K562 (cell line): ENCODE measurements around the gene EVPL. TPM values are rescaled to one million over a fixed set of nuclear protein-coding genes. Genes with fewer than 3 reads are reported as not detected.

ENCODE experiments used
- ATAC-seq: fragments of 200-7000 bp; cut with Tn5 transposase; 3 replicates; pipeline ENCODE4 v1.9.1; 2020; ENCODE audit warnings: moderate library complexity
- BruUV-seq: library from RNA; stranded (reverse); fragments of 400-500 nt; replicated peaks from 2 replicates; lab custom pipeline; 2021; lab: Mats Ljungman, UMichigan
- CTCF ChIA-PET: fragments of 300-600 bp; formaldehyde crosslinking; extraction: SDS; loops from one replicate; lab custom pipeline; 2021; ENCODE audit warnings: low intra/inter-chr PET ratio; lab: Yijun Ruan, JAX
- POLR2A ChIA-PET: fragments of 300-600, 350-650 bp; sonication (Branson Sonifier 250); formaldehyde crosslinking; extraction: SDS; loops from one replicate; lab custom pipeline; 2021; ENCODE audit warnings: antibody characterized with exemption, inconsistent platforms; lab: Yijun Ruan, JAX
- DNase-seq, 4 experiments: peaks; one replicate each; pipeline versions ENCODE4 v3.0.0 to v3.0.0-alpha.2; 2011 to 2018; ENCODE audit warnings: low spot score in 3 of 4, mixed read lengths in 3 of 4; ENCODE audit errors: extremely low read depth in 1 of 4
- FAIRE-seq: peaks from 2 replicates; lab custom pipeline; 2011; peaks lifted over from hg19 to GRCh38; lab: Jason Lieb, UNC
- H2AFZ ChIP-seq: 2 replicates; pipeline ENCODE4 v1.6.0; 2011; ENCODE audit warnings: low read depth, low read length, control low read depth, inconsistent platforms
- H3K27ac ChIP-seq: fragments of 200-600 bp; 3 replicates; pipeline ENCODE4 v1.8.0; 2011; ENCODE audit warnings: low read depth, mild to moderate bottlenecking, control low read depth, inconsistent platforms, low read length, moderate library complexity, mixed read lengths; ENCODE audit errors: extremely low read depth
- H3K27me3 ChIP-seq, 2 experiments: fragments of 300-600 bp in 1 of 2; 2 replicates in 1 of 2; 3 replicates in 1 of 2; pipeline versions ENCODE4 v1.6.0 to v1.8.0; 2011; ENCODE audit warnings: inconsistent platforms in 2 of 2, low read length in 2 of 2, mild to moderate bottlenecking in 1 of 2, mixed read lengths in 1 of 2, moderate library complexity in 1 of 2; ENCODE audit not compliant: control insufficient read depth in 2 of 2, insufficient read depth in 2 of 2
- H3K36me3 ChIP-seq: fragments of 300-600 bp; 3 replicates; pipeline ENCODE4 v1.8.0; 2011; ENCODE audit warnings: mild to moderate bottlenecking, low read length, inconsistent platforms; ENCODE audit not compliant: control insufficient read depth, insufficient read depth
- H3K4me1 ChIP-seq, 2 experiments: fragments of 200-600 bp in 1 of 2; replicated peaks in 1 of 2; 2 replicates in 1 of 2; 3 replicates in 1 of 2; pipeline versions ENCODE4 v1.5.1 to v1.8.0; 2011; ENCODE audit warnings: inconsistent platforms in 2 of 2, low read length in 2 of 2, mild to moderate bottlenecking in 1 of 2, mixed read lengths in 1 of 2, moderate library complexity in 1 of 2; ENCODE audit not compliant: control insufficient read depth in 2 of 2, insufficient read depth in 2 of 2
- H3K4me2 ChIP-seq: 2 replicates; pipeline ENCODE4 v1.6.1; 2011; ENCODE audit warnings: low read length, control low read depth, inconsistent platforms, mixed read lengths; ENCODE audit not compliant: insufficient read depth
- H3K4me3 ChIP-seq: fragments of 200-600 bp; sonication (generic), shearing (Covaris generic); 2 replicates; pipeline ENCODE4 v1.5.1; 2016; ENCODE audit warnings: control low read depth, inconsistent platforms
- H3K79me2 ChIP-seq: fragments of 200-600 bp; 3 replicates; pipeline ENCODE4 v1.8.0; 2011; ENCODE audit warnings: low read length, inconsistent platforms; ENCODE audit not compliant: control insufficient read depth, insufficient read depth
- H3K9ac ChIP-seq, 2 experiments: 2 replicates each; pipeline versions ENCODE4 v1.6.0 to v1.6.1; 2011; ENCODE audit warnings: low read depth in 2 of 2, low read length in 2 of 2, control low read depth in 1 of 2, inconsistent platforms in 1 of 2, mild to moderate bottlenecking in 1 of 2, mixed read lengths in 1 of 2; ENCODE audit not compliant: insufficient read depth in 1 of 2
- H3K9me1 ChIP-seq: one replicate; pipeline ENCODE4 v1.6.0; 2011; ENCODE audit warnings: inconsistent platforms, mild to moderate bottlenecking, low read length, moderate library complexity; ENCODE audit not compliant: control insufficient read depth, insufficient read depth
- H3K9me3 ChIP-seq: replicated peaks from 2 replicates; pipeline ENCODE4 v1.5.1; 2011; ENCODE audit warnings: low read depth, low read length, inconsistent platforms; ENCODE audit not compliant: control insufficient read depth, insufficient read depth
- H4K20me1 ChIP-seq: replicated peaks from 2 replicates; pipeline ENCODE4 v1.6.1; 2011; ENCODE audit warnings: low read length, inconsistent platforms, mixed read lengths; ENCODE audit not compliant: control insufficient read depth, insufficient read depth
- CC2D1A ChIP-seq: fragments of 450-650 bp; IDR thresholded peaks from 2 replicates; pipeline ENCODE4 v1.6.1; 2017; ENCODE audit warnings: mild to moderate bottlenecking
- ELF1 ChIP-seq: fragments of 200-800 bp; sonication (Bioruptor generic); IDR thresholded peaks from 2 replicates; pipeline ENCODE4 v1.6.1; 2016; ENCODE audit warnings: missing genetic modification characterization, missing compliant biosample characterization
- FOXK2 ChIP-seq, 2 experiments: fragments of 450-650 bp; IDR thresholded peaks in 1 of 2; conservative IDR thresholded peaks in 1 of 2; 2 replicates each; pipeline ENCODE4 v1.6.1; 2016; ENCODE audit warnings: low read depth in 2 of 2, mild to moderate bottlenecking in 1 of 2
- FOXM1 ChIP-seq, 2 experiments: fragments of 450-650 bp in 1 of 2; sonication (generic) in 1 of 2; formaldehyde crosslinking in 1 of 2; IDR thresholded peaks; 2 replicates each; pipeline versions ENCODE4 v1.6.1 to v1.9.0; 2017 to 2022; ENCODE audit warnings: low read depth in 2 of 2, mild to moderate bottlenecking in 2 of 2, missing genetic modification reagents in 1 of 2, moderate library complexity in 1 of 2
- HDGF ChIP-seq: fragments of 450-650 bp; IDR thresholded peaks from 2 replicates; pipeline ENCODE4 v1.6.1; 2016
- NR1H2 ChIP-seq: sonication (generic); formaldehyde crosslinking; IDR thresholded peaks from 2 replicates; pipeline ENCODE4 v1.4.0; 2020; ENCODE audit warnings: mild to moderate bottlenecking, missing genetic modification reagents
- PTRF ChIP-seq: fragments of 450-650 bp; IDR thresholded peaks from 2 replicates; pipeline ENCODE4 v1.6.1; 2016; ENCODE audit warnings: mild to moderate bottlenecking, missing genetic modification characterization, missing compliant biosample characterization
- SP2 ChIP-seq: IDR thresholded peaks from 2 replicates; pipeline ENCODE4 v1.6.1; 2011; ENCODE audit warnings: mild to moderate bottlenecking, low read depth, low read length, moderate library complexity; ENCODE audit not compliant: poor library complexity, severe bottlenecking; ENCODE audit errors: extremely low read depth
- TCF3 ChIP-seq: sonication (generic); formaldehyde crosslinking; IDR thresholded peaks from 2 replicates; pipeline ENCODE4 v1.4.0; 2020; ENCODE audit warnings: mild to moderate bottlenecking, missing genetic modification reagents
- THRAP3 ChIP-seq: fragments of 450-650 bp; IDR thresholded peaks from 2 replicates; pipeline ENCODE4 v1.6.1; 2016; ENCODE audit warnings: mild to moderate bottlenecking, inconsistent platforms, borderline replicate concordance
- ZBTB11 ChIP-seq, 3 experiments: fragments of 200-800 bp in 1 of 3; fragments of 250-450 bp in 1 of 3; fragments of 450-650 bp in 1 of 3; sonication (Bioruptor Pico) in 1 of 3; sonication (Bioruptor generic) in 1 of 3; formaldehyde crosslinking in 1 of 3; IDR thresholded peaks; 2 replicates each; pipeline versions ENCODE4 v1.6.1 to v1.8.0; 2016 to 2022; ENCODE audit warnings: mild to moderate bottlenecking in 2 of 3, missing genetic modification characterization in 2 of 3, missing compliant biosample characterization in 1 of 3, moderate library complexity in 1 of 3
- ZBTB2 ChIP-seq: fragments of 450-650 bp; IDR thresholded peaks from 2 replicates; pipeline ENCODE4 v1.6.1; 2016; ENCODE audit warnings: antibody characterized with exemption
- ZBTB26 ChIP-seq: fragments of 450-650 bp; formaldehyde crosslinking; IDR thresholded peaks from 2 replicates; pipeline ENCODE4 v1.4.0; 2022; ENCODE audit warnings: missing genetic modification characterization
- ZNF232 ChIP-seq: sonication (generic); formaldehyde crosslinking; IDR thresholded peaks from 2 replicates; pipeline ENCODE4 v1.8.0; 2022; ENCODE audit warnings: mild to moderate bottlenecking, missing genetic modification reagents
- whole genome bisulfite sequencing: fragments of 100-300 bp; shearing (Covaris generic); methylation state at CpG from one replicate; pipeline ENCODE4 v1.1.6; 2016; ENCODE audit warnings: low coverage, mixed read lengths; ENCODE audit not compliant: insufficient coverage; ENCODE audit errors: missing lambda C conversion rate; 5-methylcytosine and 5-hydroxymethylcytosine counted together
- in situ Hi-C: fragments of 300-500 bp; cut with MboI; formaldehyde crosslinking; loops from 4 replicates; pipeline ENCODE4 v1.15.0; 2018; ENCODE audit warnings: inconsistent platforms, mixed read lengths
- intact Hi-C: fragments of 100-400 bp; cut with micrococcal nuclease; formaldehyde crosslinking; loops from 2 replicates; pipeline ENCODE4 v1.14.2; 2022
- polyA plus RNA-seq, 8 experiments: library from polyadenylated mRNA; depleted of rRNA in 4 of 8; stranded (reverse) in 5 of 8; unstranded in 3 of 8; fragments of >200 nt; fragmentation: Nextera tagmentation in 2 of 8; fragmentation: Illumina TruSeq in 1 of 8; extraction: Ambion mirVana in 2 of 8; extraction: Trizol in 1 of 8; gene quantifications; 2 replicates each; pipeline versions ENCODE4 v1.2.1 to v1.2.3, GENCODE V29; 2011 to 2014; ENCODE audit warnings: inconsistent platforms in 1 of 8, missing spikeins in 1 of 8
- total RNA-seq, 7 experiments: library from RNA; depleted of rRNA in 6 of 7; stranded (reverse); fragments of >200 nt in 6 of 7; fragmentation: Illumina TruSeq in 2 of 7; extraction: Trizol in 2 of 7; gene quantifications; 2 replicates each; pipeline versions ENCODE4 v1.2.1 to v1.2.3, GENCODE V29; 2011 to 2021; ENCODE audit warnings: low replicate concordance in 1 of 7

The EVPL gene
- total and polyA plus RNA-seq, 9 of the 15 experiments (the other 6 are each of a cell fraction or from before 2014, with no cell fraction given) = 0.08 to 0.18 (median 0.16) TPM; not detected in 5

- TF ChIP-seq ZBTB11 (CRISPR knock-in tag; IDR thresholded peaks at IDR 0.05) = no peak
- no peak for TF ChIP-seq PTRF (tag)
Measured at GRCh38 chr17:76032073-76032779, 5.1 kb upstream of the EVPL start (continued).

- no peaks in the 10 kb centered on the region for H3K9me3 ChIP-seq
- H3K4me2 ChIP-seq = no peak overlapping the region
- ATAC-seq (no peak), DNase-seq (no peak), FAIRE-seq (no peak)
- H2AFZ ChIP-seq = no peak overlapping the region
- H3K4me1 ChIP-seq = peaks cover 8 to 51% of the 10 kb centered on the region in 2 experiments
- ChIA-PET POLR2A (interaction anchor here (0.5 kb wide), 1 partner anchor 46 kb away, joined by 3 read pairs; the partner anchor contains the start of gene SRP68), CTCF (no interaction called here)
- no TSS peak for BruUV-seq
- no peaks in the 10 kb centered on the region for H4K20me1 ChIP-seq
- 65% methylated on average over 5 of the region's 15 CpGs for WGBS
- no peaks in the 10 kb centered on the region for H3K79me2 ChIP-seq
- in situ Hi-C loops = no loop called here
- TF ChIP-seq ZBTB26 (no peak), ELF1 (tag) (no peak), ZNF232 (CRISPR knock-in tag) (no peak), CC2D1A (no peak), SP2 (no peak), THRAP3 (no peak), NR1H2 (CRISPR knock-in tag) (no peak), TCF3 (CRISPR knock-in tag) (no peak), FOXK2 (conservative IDR thresholded peaks at IDR 0.05 in 1 of 2, IDR thresholded peaks at IDR 0.05 in 1 of 2; ENCODE audit: low read depth in 2 of 2) (no peak), FOXM1 (IDR thresholded peaks at IDR 0.05; ENCODE audit: low read depth) (no peak), FOXM1 (CRISPR knock-in tag; IDR thresholded peaks at IDR 0.05; ENCODE audit: low read depth) (no peak), HDGF (no peak), ZBTB2 (no peak)
- H3K9me1 ChIP-seq = no peaks in the 10 kb centered on the region
- intact Hi-C loops = no loop called here
- H3K4me3 ChIP-seq = no peak overlapping the region
- no peaks in the 10 kb centered on the region; a peak in 1 of 5 replicates for H3K27me3 ChIP-seq
- no peak overlapping the region for H3K27ac ChIP-seq
- no peaks in the 10 kb centered on the region for H3K36me3 ChIP-seq
- no peak overlapping the region; a peak in 1 of 4 replicates for H3K9ac ChIP-seq
Measured at GRCh38 chr17:76026714-76027158, 370 bp downstream of the EVPL start.
